Neural progenitor cell (in vitro differentiated cells): ENCODE results near the gene ARL4A.
A peak's percentile ranks its signal among the peaks of the same experiment; 100 is the strongest.

ENCODE experiments used
- CTCF ChIP-seq: fragments of 200-600 bp; sonication (generic); IDR thresholded peaks from 2 replicates; pipeline ENCODE4 v1.5.1; 2017; ENCODE audit warnings: antibody characterized with exemption, mild to moderate bottlenecking
- EZH2phosphoT487 ChIP-seq: fragments of 200-600 bp; sonication (generic); IDR thresholded peaks from 2 replicates; pipeline ENCODE4 v1.6.1; 2017; ENCODE audit warnings: antibody characterized with exemption

GRCh38 chr7:12716134-12716681 is 28.8 kb downstream of the ARL4A start:
- TF ChIP-seq CTCF (no peak), EZH2phosphoT487 (peak; percentile 0)
